ENCODE measurements around the gene CFAP65.

The CFAP65 gene

GRCh38 chr2:218961651-218962570 lies 79.4 kb downstream of the CFAP65 start:
- DNase-seq, result no peak

GRCh38 chr2:218961229-218961628 lies 80.1 kb downstream of the CFAP65 start:
- no peak for DNase-seq

DNA sequence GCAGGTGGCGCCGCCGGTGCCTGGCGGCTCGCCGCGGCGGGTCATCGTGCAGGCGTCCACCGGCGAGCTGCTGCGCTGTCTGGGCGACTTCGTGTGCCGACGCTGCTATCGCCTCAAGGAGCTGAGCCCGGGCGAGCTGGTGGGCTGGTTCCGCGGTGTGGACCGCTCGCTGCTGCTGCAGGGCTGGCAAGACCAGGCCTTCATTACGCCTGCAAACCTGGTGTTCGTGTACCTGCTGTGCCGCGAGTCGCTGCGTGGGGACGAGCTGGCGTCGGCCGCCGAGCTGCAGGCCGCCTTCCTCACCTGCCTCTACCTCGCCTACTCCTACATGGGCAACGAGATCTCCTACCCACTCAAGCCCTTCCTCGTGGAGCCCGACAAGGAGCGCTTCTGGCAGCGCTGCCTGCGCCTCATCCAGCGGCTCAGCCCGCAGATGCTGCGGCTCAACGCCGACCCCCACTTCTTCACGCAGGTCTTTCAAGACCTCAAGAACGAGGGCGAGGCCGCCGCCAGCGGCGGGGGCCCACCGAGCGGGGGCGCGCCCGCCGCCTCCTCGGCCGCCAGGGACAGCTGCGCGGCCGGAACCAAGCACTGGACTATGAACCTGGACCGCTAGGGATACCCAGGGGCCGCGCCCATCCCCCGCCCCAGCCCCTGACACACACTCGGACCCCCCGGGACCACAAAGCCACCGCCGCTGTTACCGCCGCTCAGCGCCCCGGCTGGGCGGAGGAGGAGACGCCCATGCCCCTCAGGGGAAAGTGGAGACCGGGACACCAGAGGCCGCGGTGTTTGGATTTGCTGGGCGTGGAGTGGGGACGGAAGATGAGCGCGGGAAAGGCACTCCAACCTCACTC lies 80.8 kb downstream of the CFAP65 start:
- DNase-seq, result no peak

- DNase-seq, result no peak
These were observed 81.5 kb downstream of the CFAP65 start for GRCh38 chr2:218959761-218960308.

GRCh38 chr2:218959141-218959731 lies 82.1 kb downstream of the CFAP65 start, which contains the start of gene CDK5R2:
TSS of gene CDK5R2 (plus strand) at chr2:218959666. CDS start at chr2:218959821, 155 bp downstream.
- DNase-seq, result peak; percentile 90

DNA sequence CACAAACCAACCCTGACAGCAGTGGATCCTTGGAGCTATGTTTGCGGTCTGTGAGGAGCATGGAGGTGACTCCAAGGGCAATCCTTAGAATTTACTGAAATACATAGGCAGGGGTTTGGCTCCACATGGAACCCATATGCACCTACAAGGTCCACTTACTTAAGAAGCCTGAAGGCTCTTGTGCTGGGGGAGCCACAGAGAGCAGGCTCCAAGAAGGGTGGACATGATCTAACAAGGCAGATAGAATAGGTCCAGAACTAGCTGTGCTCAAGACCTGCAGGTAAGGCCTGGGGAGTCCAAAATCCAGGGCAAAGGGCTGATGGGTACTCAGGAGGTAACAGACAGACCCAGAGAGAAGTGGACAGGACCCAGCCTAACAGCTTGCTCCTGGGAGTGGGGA lies 83.0 kb downstream of the CFAP65 start:
- DNase-seq, result no peak

DNA sequence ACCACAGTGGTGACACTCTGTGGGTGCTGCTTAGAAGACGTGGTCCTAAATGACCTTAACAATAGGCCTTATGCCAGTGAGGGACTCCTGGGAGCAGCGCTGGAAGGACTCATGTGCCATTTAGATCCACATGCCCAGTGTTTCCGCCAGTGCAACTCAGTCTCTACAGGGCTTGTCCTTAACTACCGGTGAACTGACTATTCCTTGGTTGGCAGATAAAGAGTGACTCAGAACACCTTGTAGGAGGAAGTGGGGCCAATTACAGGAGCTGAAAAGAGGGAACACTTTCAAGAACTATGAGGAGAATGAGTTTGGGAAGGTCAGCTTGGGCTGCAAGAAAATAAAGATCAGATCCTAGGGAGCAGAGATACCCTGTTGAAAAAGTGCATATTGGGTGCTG lies 83.6 kb downstream of the CFAP65 start:
- DNase-seq, result no peak

- no peak for DNase-seq
These were observed 85.3 kb downstream of the CFAP65 start for GRCh38 chr2:218956039-218956438.

DNA sequence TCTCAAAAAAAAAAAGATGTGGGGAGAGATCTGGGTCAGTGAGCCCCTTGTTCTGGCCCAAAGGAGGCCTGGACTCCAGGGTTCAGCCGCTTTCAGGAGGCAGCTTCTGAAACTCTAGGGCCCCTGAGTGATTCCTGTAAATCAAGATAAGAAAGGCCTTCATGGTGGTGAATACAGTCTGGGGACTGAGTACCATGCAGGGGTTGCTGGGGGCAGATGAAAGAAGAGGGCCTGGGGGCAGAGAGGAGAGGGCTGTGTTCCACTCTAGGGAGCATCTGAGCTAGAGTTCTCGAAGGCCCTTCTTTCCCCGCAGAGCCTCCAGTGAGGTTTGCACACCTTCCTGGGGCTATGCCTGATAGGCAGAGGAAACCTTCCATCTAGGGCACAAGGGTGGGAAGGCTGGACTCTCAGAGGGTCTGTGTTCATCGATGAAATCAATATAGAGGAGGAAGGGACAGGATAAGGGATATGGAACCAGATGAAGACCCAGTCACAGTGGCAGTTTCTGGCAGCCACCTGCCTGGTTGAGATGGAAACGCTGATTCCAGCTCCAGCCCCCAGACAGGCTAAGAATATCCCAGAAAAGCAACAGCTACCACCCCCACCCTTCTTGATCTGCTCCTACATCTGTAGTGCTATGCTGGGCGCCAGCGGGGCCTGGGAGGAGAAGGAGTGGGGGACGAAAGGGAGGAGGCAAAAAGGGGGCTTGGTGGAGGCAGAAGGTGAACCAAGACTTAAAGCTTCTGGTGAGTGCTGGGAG lies 86.6 kb downstream of the CFAP65 start:
- no peak for DNase-seq

DNA sequence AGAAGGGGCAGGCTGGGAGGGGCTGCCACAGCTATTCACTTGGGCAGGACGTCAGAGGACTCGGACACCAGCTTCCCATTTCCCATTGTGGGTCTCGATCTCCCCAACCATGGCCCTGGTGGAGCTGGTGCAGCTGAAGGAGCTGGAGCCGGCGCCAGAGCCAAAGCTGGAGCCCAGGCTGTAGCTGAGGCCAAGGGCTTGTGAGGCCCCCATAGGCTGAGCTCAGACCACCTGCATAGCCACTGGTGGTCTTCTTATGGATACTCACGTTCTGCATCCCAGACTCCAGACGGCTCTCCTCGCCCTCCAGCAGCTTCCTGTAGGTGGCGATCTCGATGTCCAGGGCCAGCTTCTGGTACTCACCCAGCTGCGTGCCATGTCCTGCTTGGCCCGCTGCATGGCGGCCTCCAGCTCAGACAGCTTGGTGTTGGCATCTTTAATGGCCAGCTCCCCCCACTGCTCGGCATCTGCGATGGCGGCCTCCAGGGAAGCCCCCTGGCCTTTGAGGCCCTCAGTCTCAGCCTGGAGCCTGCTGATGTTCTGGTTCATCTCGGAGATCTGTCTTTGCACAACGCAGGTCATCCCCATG lies 87.9 kb downstream of the CFAP65 start:
- DNase-seq, result no peak
